Esophagus squamous epithelium (tissue), 4 donors: ENCODE results near the gene ALOX12.

Experiments used
- POLR2A ChIP-seq, 4 donors: fragments of 450-650 bp; IDR thresholded peaks; one replicate each; pipeline ENCODE4 v1.6.1; 2017; ENCODE audit warnings: antibody characterized with exemption in 4 of 4, mild to moderate bottlenecking in 4 of 4, moderate library complexity in 3 of 4
- TF ChIP-seq, protein P1 (sequence below), 6 experiments: fragments of 450-650 bp in 4 of 6; fragments of 200-600 bp in 2 of 6; sonication (generic) in 2 of 6; IDR thresholded peaks; one replicate each; pipeline ENCODE4 v1.5.1; 2016 to 2019; ENCODE audit warnings: antibody characterized with exemption in 6 of 6, mild to moderate bottlenecking in 4 of 6, moderate library complexity in 4 of 6

DNA sequence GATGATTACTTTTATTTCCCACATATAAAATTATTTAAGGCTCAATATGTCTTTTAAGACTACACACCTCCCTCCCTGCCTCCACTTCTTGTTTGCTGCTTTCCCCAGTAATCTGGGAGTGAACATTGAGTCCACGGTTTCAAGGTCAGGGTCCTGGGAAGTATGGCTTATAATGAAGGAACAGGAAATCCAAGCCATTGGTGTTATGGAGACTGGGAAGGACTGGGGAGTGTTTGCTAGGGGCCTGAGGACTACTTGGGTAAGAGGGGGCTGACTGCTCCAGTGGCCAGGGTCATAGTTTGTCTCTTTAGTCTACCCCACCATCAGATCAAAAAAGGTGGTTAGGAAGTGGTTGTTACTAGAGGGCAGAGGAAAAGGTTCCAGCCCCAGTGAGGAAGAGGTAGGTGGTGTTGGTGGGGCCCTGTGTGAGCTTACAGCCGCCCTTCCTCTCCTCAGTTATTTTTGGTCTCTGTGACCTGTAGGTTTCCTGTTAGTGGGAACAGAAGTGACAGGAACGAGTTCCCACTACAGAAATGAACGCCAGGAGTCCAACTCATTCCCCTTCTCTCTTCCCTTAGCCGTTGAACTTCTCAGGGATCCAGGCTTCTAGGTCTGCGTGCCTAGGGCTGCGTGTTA, 39.2 kb downstream of the ALOX12 start:
- TF ChIP-seq POLR2A (IDR thresholded peaks at IDR 0.05), result no peak
- TF ChIP-seq, protein P1, sequence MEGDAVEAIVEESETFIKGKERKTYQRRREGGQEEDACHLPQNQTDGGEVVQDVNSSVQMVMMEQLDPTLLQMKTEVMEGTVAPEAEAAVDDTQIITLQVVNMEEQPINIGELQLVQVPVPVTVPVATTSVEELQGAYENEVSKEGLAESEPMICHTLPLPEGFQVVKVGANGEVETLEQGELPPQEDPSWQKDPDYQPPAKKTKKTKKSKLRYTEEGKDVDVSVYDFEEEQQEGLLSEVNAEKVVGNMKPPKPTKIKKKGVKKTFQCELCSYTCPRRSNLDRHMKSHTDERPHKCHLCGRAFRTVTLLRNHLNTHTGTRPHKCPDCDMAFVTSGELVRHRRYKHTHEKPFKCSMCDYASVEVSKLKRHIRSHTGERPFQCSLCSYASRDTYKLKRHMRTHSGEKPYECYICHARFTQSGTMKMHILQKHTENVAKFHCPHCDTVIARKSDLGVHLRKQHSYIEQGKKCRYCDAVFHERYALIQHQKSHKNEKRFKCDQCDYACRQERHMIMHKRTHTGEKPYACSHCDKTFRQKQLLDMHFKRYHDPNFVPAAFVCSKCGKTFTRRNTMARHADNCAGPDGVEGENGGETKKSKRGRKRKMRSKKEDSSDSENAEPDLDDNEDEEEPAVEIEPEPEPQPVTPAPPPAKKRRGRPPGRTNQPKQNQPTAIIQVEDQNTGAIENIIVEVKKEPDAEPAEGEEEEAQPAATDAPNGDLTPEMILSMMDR (IDR thresholded peaks at IDR 0.05), result no peak
